NCI-H146 treated with DMSO at 0.1 percent for 48 hours (cell line): ENCODE measurements around the gene GATA1.

Experiments
- DNase-seq: peaks from one replicate; lab custom pipeline; 2025; ENCODE audit not compliant: unreplicated experiment; lab: John Stamatoyannopoulos, UW

Gene GATA1

GRCh38 chrX:48784726-48785125 is 1.7 kb upstream of the GATA1 start:
- no peak for DNase-seq

GRCh38 chrX:48785186-48785539 is 1.2 kb upstream of the GATA1 start:
- no peak for DNase-seq

GRCh38 chrX:48785540-48786214 is 713 bp upstream of the GATA1 start:
- DNase-seq, result no peak

GRCh38 chrX:48786825-48787504 is 575 bp downstream of the GATA1 start:
- DNase-seq, result no peak

GRCh38 chrX:48787505-48788443 is 1.4 kb downstream of the GATA1 start:
- no peak for DNase-seq

GRCh38 chrX:48789366-48790220 is 3.2 kb downstream of the GATA1 start:
- no peak for DNase-seq

- no peak for DNase-seq
Observed at GRCh38 chrX:48790477-48790876, 4.1 kb downstream of the GATA1 start.

GRCh38 chrX:48791063-48791820 is 4.9 kb downstream of the GATA1 start:
- no peak for DNase-seq

- no peak for DNase-seq
Observed at GRCh38 chrX:48792219-48792618, 5.8 kb downstream of the GATA1 start.

- no peak for DNase-seq
Observed at GRCh38 chrX:48793935-48794334, 7.5 kb downstream of the GATA1 start.

- no peak for DNase-seq
Observed at GRCh38 chrX:48794340-48794910, 8.0 kb downstream of the GATA1 start.

GRCh38 chrX:48794911-48795515 is 8.6 kb downstream of the GATA1 start:
- no peak for DNase-seq

GRCh38 chrX:48798318-48798717 is 11.9 kb downstream of the GATA1 start:
- no peak for DNase-seq

- no peak for DNase-seq
Observed at GRCh38 chrX:48800574-48801279, 14.3 kb downstream of the GATA1 start.

GRCh38 chrX:48801280-48802088 is 15.1 kb downstream of the GATA1 start, which contains the start of gene HDAC6:
TSS of gene HDAC6 (plus strand) at chrX:48802067. CDS start at chrX:48802693, 626 bp downstream.
- peak; percentile 94 for DNase-seq

- DNase-seq, result peak; percentile 76
Observed at GRCh38 chrX:48802089-48802904, 15.9 kb downstream of the GATA1 start.

GRCh38 chrX:48802905-48803200 is 16.5 kb downstream of the GATA1 start:
- DNase-seq, result no peak
